IMR-90 (cell line): ENCODE data around the gene SLC35F1. TPM values are rescaled to one million over a fixed set of nuclear protein-coding genes. Genes with fewer than 3 reads are reported as not detected.

Experiments used
- ATAC-seq: fragments of 200-7000 bp; cut with Tn5 transposase; 2 replicates; pipeline ENCODE4 v1.9.1; 2020; ENCODE audit warnings: low read depth, mild to moderate bottlenecking, moderate library complexity
- BruUV-seq: library from RNA; stranded (reverse); fragments of 400-500 nt; replicated peaks from 2 replicates; lab custom pipeline; 2021; lab: Mats Ljungman, UMichigan
- CTCF ChIA-PET: fragments of 300-600 bp; formaldehyde crosslinking; extraction: SDS; loops from one replicate; lab custom pipeline; 2021; ENCODE audit warnings: antibody characterized with exemption; lab: Yijun Ruan, JAX
- POLR2A ChIA-PET: fragments of 300-600 bp; sonication (Branson Sonifier 250); formaldehyde crosslinking; loops from one replicate; lab custom pipeline; 2022; ENCODE audit warnings: antibody characterized with exemption; ENCODE audit not compliant: unreplicated experiment; lab: Charles Lee
- DNase-seq: peaks from one replicate; pipeline ENCODE4 v3.0.0; 2013
- H2AFZ ChIP-seq: replicated peaks from 2 replicates; pipeline ENCODE3; 2013; ENCODE audit warnings: low read length, mild to moderate bottlenecking; ENCODE audit not compliant: poor library complexity
- H2AK5ac ChIP-seq: 2 replicates; pipeline ENCODE4 v1.6.1; 2013; ENCODE audit warnings: low read depth, low read length, inconsistent platforms
- H2AK9ac ChIP-seq: replicated peaks from 2 replicates; pipeline ENCODE3; 2013; ENCODE audit warnings: mild to moderate bottlenecking, low read depth, low read length, moderate library complexity; ENCODE audit not compliant: poor library complexity
- H2BK120ac ChIP-seq: 2 replicates; pipeline ENCODE4 v1.6.1; 2013; ENCODE audit warnings: low read depth, low read length, inconsistent platforms
- H2BK15ac ChIP-seq: 3 replicates; pipeline ENCODE4 v1.6.1; 2013; ENCODE audit warnings: low read depth, low read length, inconsistent platforms
- H2BK20ac ChIP-seq: 2 replicates; pipeline ENCODE4 v1.6.1; 2013; ENCODE audit warnings: low read depth, mild to moderate bottlenecking, inconsistent platforms, low read length, moderate library complexity
- H2BK5ac ChIP-seq: 2 replicates; pipeline ENCODE4 v1.6.1; 2013; ENCODE audit warnings: mild to moderate bottlenecking, low read depth, low read length, inconsistent platforms; ENCODE audit not compliant: poor library complexity, severe bottlenecking
- H3K14ac ChIP-seq: replicated peaks from 2 replicates; pipeline ENCODE4 v1.6.1; 2013; ENCODE audit warnings: low read depth, low read length, inconsistent platforms
- H3K18ac ChIP-seq: 2 replicates; pipeline ENCODE4 v1.6.1; 2013; ENCODE audit warnings: low read depth, low read length, control low read depth
- H3K23ac ChIP-seq: 2 replicates; pipeline ENCODE4 v1.6.1; 2013; ENCODE audit warnings: low read depth, low read length, inconsistent platforms
- H3K27ac ChIP-seq: 2 replicates; pipeline ENCODE4 v1.5.1; 2013; ENCODE audit warnings: mild to moderate bottlenecking, control low read depth, low read length; ENCODE audit not compliant: insufficient read depth
- H3K27me3 ChIP-seq: 2 replicates; pipeline ENCODE4 v1.6.1; 2013; ENCODE audit warnings: low read length; ENCODE audit not compliant: control insufficient read depth, insufficient read depth
- H3K36me3 ChIP-seq: 2 replicates; pipeline ENCODE4 v1.6.1; 2013; ENCODE audit warnings: low read length, mixed read lengths; ENCODE audit not compliant: control insufficient read depth, insufficient read depth
- H3K4ac ChIP-seq: 2 replicates; pipeline ENCODE4 v1.6.1; 2013; ENCODE audit warnings: low read depth, low read length, inconsistent platforms
- H3K4me1 ChIP-seq: 2 replicates; pipeline ENCODE4 v1.6.1; 2013; ENCODE audit warnings: low read length, mixed read lengths; ENCODE audit not compliant: control insufficient read depth, insufficient read depth
- H3K4me2 ChIP-seq: 2 replicates; pipeline ENCODE4 v1.6.1; 2013; ENCODE audit warnings: low read depth, mild to moderate bottlenecking, control low read depth, low read length, moderate library complexity
- H3K4me3 ChIP-seq: 2 replicates; pipeline ENCODE4 v1.5.1; 2013; ENCODE audit warnings: low read depth, mild to moderate bottlenecking, control low read depth, low read length, moderate library complexity; ENCODE audit not compliant: insufficient read depth
- H3K56ac ChIP-seq: 2 replicates; pipeline ENCODE4 v1.6.1; 2013; ENCODE audit warnings: low read length, inconsistent platforms; ENCODE audit not compliant: insufficient read depth; ENCODE audit errors: extremely low read depth
- H3K79me1 ChIP-seq, 2 experiments: 2 replicates each; pipeline ENCODE4 v1.6.1; 2013; ENCODE audit warnings: low read length in 2 of 2, inconsistent platforms in 1 of 2, low read depth in 1 of 2
- H3K9ac ChIP-seq: 2 replicates; pipeline ENCODE4 v1.6.1; 2013; ENCODE audit warnings: low read depth, low read length, control low read depth
- H3K9me1 ChIP-seq: 2 replicates; pipeline ENCODE4 v1.6.1; 2013; ENCODE audit warnings: low read length, inconsistent platforms; ENCODE audit not compliant: insufficient read depth
- H3K9me3 ChIP-seq: 2 replicates; pipeline ENCODE4 v1.6.1; 2013; ENCODE audit warnings: low read length; ENCODE audit not compliant: control insufficient read depth, insufficient read depth
- H4K20me1 ChIP-seq: 2 replicates; pipeline ENCODE4 v1.6.1; 2013; ENCODE audit warnings: low read length, inconsistent platforms; ENCODE audit not compliant: insufficient read depth
- H4K5ac ChIP-seq: 2 replicates; pipeline ENCODE4 v1.6.1; 2013; ENCODE audit warnings: mild to moderate bottlenecking, low read depth, low read length, control low read depth
- H4K8ac ChIP-seq, 2 experiments: 2 replicates each; pipeline ENCODE4 v1.6.1; 2013; ENCODE audit warnings: low read depth in 2 of 2, low read length in 2 of 2, control low read depth in 1 of 2, inconsistent platforms in 1 of 2
- H4K91ac ChIP-seq: 2 replicates; pipeline ENCODE4 v1.6.1; 2013; ENCODE audit warnings: low read depth, low read length, inconsistent platforms; ENCODE audit not compliant: insufficient read depth
- BHLHE40 ChIP-seq: fragments of 150-350 bp; IDR thresholded peaks from 2 replicates; pipeline ENCODE4 v1.6.1; 2016; ENCODE audit warnings: mild to moderate bottlenecking, low read depth, low read length
- CEBPB ChIP-seq: IDR thresholded peaks from 2 replicates; pipeline ENCODE4 v1.6.1; 2012; ENCODE audit warnings: low read depth, low read length, improper control_type of control experiment
- CHD1 ChIP-seq: IDR thresholded peaks from 2 replicates; pipeline ENCODE4 v1.6.1; 2012; ENCODE audit warnings: low read depth, low read length, improper control_type of control experiment
- CTCF ChIP-seq: conservative IDR thresholded peaks from 2 replicates; pipeline ENCODE4 v1.5.1; 2012; ENCODE audit warnings: mild to moderate bottlenecking, low read depth, low read length, improper control_type of control experiment
- FOS ChIP-seq: fragments of 150-350 bp; IDR thresholded peaks from 2 replicates; pipeline ENCODE4 v1.6.1; 2016; ENCODE audit warnings: low read depth, low read length
- MAFK ChIP-seq: IDR thresholded peaks from 2 replicates; pipeline ENCODE4 v1.6.1; 2012; ENCODE audit warnings: low read depth, low read length, improper control_type of control experiment
- MAZ ChIP-seq: IDR thresholded peaks from 2 replicates; pipeline ENCODE4 v1.6.1; 2012; ENCODE audit warnings: low read depth, mild to moderate bottlenecking, low read length, improper control_type of control experiment, moderate library complexity, borderline replicate concordance
- MXI1 ChIP-seq: IDR thresholded peaks from 2 replicates; pipeline ENCODE4 v1.6.1; 2012; ENCODE audit warnings: low read depth, mild to moderate bottlenecking, low read length, moderate library complexity, borderline replicate concordance
- NFE2L2 ChIP-seq: fragments of 150-350 bp; IDR thresholded peaks from 2 replicates; pipeline ENCODE4 v1.6.1; 2016; ENCODE audit warnings: low read depth, mild to moderate bottlenecking, low read length
- POLR2A ChIP-seq: IDR thresholded peaks from 2 replicates; pipeline ENCODE4 v1.6.1; 2012; ENCODE audit warnings: mild to moderate bottlenecking, low read depth, low read length
- RAD21 ChIP-seq: IDR thresholded peaks from 2 replicates; pipeline ENCODE4 v1.6.1; 2012; ENCODE audit warnings: low read length, improper control_type of control experiment
- RCOR1 ChIP-seq: IDR thresholded peaks from 2 replicates; pipeline ENCODE4 v1.6.1; 2012; ENCODE audit warnings: mild to moderate bottlenecking, low read length, improper control_type of control experiment; ENCODE audit not compliant: insufficient replicate concordance
- RFX5 ChIP-seq: IDR thresholded peaks from 2 replicates; pipeline ENCODE4 v1.8.0; 2012; ENCODE audit warnings: low read depth, mild to moderate bottlenecking, low read length, moderate library complexity
- SMC3 ChIP-seq: fragments of 150-350 bp; IDR thresholded peaks from 2 replicates; pipeline ENCODE4 v1.6.1; 2016; ENCODE audit warnings: low read depth, mild to moderate bottlenecking, antibody characterized with exemption, low read length, moderate library complexity
- dilution Hi-C: fragments of 300-500 bp; cut with HindIII; formaldehyde crosslinking; loops from one replicate; pipeline ENCODE4 v1.14.3; 2018; ENCODE audit warnings: low sequenced_read_pairs; ENCODE audit not compliant: unreplicated experiment
- in situ Hi-C: fragments of 300-500 bp; cut with MboI; formaldehyde crosslinking; loops from 3 replicates; pipeline ENCODE4 v1.14.3; 2019; ENCODE audit warnings: low sequenced_read_pairs, inconsistent platforms, mixed read lengths
- intact Hi-C: fragments of 100-400 bp; cut with micrococcal nuclease; formaldehyde crosslinking; loops from 2 replicates; pipeline ENCODE4 v1.10.0; 2022
- polyA plus RNA-seq, 3 experiments: library from polyadenylated mRNA; depleted of rRNA; stranded (reverse); fragments of >200 nt; gene quantifications; 2 replicates each; pipeline ENCODE4 v1.2.3, GENCODE V29; 2012; ENCODE audit warnings: low replicate concordance in 1 of 3
- total RNA-seq: library from RNA; depleted of rRNA; stranded (reverse); fragments of >200 nt; gene quantifications from 2 replicates; pipeline ENCODE4 v1.2.3, GENCODE V29; 2012
- TF ChIP-seq, protein P1 (sequence below): fragments of 150-350 bp; IDR thresholded peaks from 2 replicates; pipeline ENCODE4 v1.6.1; 2017; ENCODE audit warnings: mild to moderate bottlenecking, antibody characterized with exemption, low read length, low read depth
- TF ChIP-seq, protein P2 (sequence below): fragments of 150-350 bp; IDR thresholded peaks from 2 replicates; pipeline ENCODE4 v1.6.1; 2016; ENCODE audit warnings: low read depth, mild to moderate bottlenecking, low read length, moderate library complexity, borderline replicate concordance

The SLC35F1 gene
- total and polyA plus RNA-seq, 2 of the 4 experiments (the other 2 are of a cell fraction): not detected

DNA sequence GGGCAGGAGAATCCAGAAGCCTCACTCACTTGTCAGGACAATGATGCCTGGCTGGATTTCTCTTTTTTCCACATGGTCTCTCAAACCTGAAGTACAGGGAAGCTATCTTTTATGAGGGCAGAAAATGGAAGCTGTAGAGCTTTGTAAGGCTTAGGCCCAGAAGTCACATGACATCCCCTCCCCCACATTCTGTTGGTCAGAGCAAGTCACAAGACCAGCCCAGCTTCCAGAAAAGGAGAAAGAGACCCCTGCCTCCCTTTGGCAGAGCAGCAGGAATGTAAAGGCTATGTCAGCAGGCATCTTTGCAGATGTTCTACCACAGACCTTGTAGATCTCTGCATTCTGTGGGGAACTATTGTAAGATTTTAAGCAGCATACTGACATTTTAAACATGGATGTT is 245.5 kb downstream of the SLC35F1 start:
- H2AFZ ChIP-seq: no peak overlapping the region
- dilution Hi-C loops (no loop called here), in situ Hi-C loops (no loop called here), intact Hi-C loops (no loop called here)
- no peak overlapping the region for H2BK120ac ChIP-seq
- no peak overlapping the region for H4K8ac ChIP-seq
- no peaks in the 10 kb centered on the region for H3K9me1 ChIP-seq
- no TSS peak for BruUV-seq
- no peak overlapping the region for H3K23ac ChIP-seq
- ChIA-PET CTCF (no interaction called here), POLR2A (no interaction called here)
- no peak overlapping the region for H2BK15ac ChIP-seq
- no peak for ATAC-seq
- H3K9me3 ChIP-seq: no peaks in the 10 kb centered on the region
- no peak overlapping the region for H2AK5ac ChIP-seq
- H3K27me3 ChIP-seq: no peaks in the 10 kb centered on the region
- no peak overlapping the region for H4K91ac ChIP-seq
- H3K27ac ChIP-seq: no peak overlapping the region
- no peak overlapping the region for H3K14ac ChIP-seq
- H3K36me3 ChIP-seq: no peaks in the 10 kb centered on the region
- no peaks in the 10 kb centered on the region for H3K79me1 ChIP-seq
- no peak overlapping the region for H3K4me3 ChIP-seq
- H2AK9ac ChIP-seq: no peak overlapping the region
- no peaks in the 10 kb centered on the region for H3K4me1 ChIP-seq
- no peak overlapping the region for H3K18ac ChIP-seq
- H3K9ac ChIP-seq: no peak overlapping the region
- no peak for DNase-seq
- H4K20me1 ChIP-seq: no peaks in the 10 kb centered on the region
- TF ChIP-seq MXI1 (no peak), MAZ (no peak), POLR2A (no peak), NFE2L2 (no peak), MAFK (no peak), SMC3 (no peak), RCOR1 (no peak), CEBPB (no peak), CHD1 (no peak), FOS (no peak), BHLHE40 (no peak), RAD21 (no peak), CTCF (no peak), RFX5 (no peak)
- TF ChIP-seq, protein P1, sequence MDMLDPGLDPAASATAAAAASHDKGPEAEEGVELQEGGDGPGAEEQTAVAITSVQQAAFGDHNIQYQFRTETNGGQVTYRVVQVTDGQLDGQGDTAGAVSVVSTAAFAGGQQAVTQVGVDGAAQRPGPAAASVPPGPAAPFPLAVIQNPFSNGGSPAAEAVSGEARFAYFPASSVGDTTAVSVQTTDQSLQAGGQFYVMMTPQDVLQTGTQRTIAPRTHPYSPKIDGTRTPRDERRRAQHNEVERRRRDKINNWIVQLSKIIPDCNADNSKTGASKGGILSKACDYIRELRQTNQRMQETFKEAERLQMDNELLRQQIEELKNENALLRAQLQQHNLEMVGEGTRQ: no peak
- TF ChIP-seq, protein P2, sequence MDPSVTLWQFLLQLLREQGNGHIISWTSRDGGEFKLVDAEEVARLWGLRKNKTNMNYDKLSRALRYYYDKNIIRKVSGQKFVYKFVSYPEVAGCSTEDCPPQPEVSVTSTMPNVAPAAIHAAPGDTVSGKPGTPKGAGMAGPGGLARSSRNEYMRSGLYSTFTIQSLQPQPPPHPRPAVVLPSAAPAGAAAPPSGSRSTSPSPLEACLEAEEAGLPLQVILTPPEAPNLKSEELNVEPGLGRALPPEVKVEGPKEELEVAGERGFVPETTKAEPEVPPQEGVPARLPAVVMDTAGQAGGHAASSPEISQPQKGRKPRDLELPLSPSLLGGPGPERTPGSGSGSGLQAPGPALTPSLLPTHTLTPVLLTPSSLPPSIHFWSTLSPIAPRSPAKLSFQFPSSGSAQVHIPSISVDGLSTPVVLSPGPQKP: no peak
- no peak overlapping the region for H2BK20ac ChIP-seq
- H3K56ac ChIP-seq: no peak overlapping the region
- H3K4me2 ChIP-seq: no peak overlapping the region
- H4K5ac ChIP-seq: no peak overlapping the region
- H3K4ac ChIP-seq: no peak overlapping the region
- H2BK5ac ChIP-seq: no peak overlapping the region
